GM10266 (cell line): Measurements from ENCODE around the gene APOL5.

Source experiments
- DNase-seq: peaks from one replicate; pipeline ENCODE4 v3.0.0; 2012; ENCODE audit errors: extremely low spot score
- CTCF ChIP-seq: IDR thresholded peaks from 2 replicates; pipeline ENCODE4 v1.5.1; 2012; ENCODE audit warnings: mild to moderate bottlenecking, low read depth; ENCODE audit not compliant: control insufficient read depth, insufficient read depth; ENCODE audit errors: missing control alignments

The APOL5 gene

DNA sequence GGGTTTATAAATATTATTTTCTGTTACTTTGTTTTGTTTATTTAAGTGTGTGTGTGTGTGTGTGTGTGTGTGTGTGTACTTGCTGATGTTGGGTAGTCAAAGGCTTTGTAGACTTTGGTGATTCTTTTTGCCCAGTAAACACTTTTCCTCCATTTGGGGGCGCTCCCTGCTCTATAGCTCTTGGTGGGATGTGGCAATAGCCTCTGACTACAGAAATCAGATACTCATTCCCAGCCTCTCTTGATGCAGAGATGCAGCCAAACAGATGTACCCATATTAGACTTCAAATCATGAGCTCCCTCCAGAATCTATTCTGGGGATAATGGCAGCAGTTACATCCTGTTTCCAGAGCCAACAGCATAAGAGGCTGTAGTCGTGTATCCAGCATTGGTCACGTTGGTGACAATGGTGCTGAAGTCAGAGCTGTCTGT lies 33.4 kb upstream of the APOL5 start:
- no peak for DNase-seq
- no peak for TF ChIP-seq CTCF

DNA sequence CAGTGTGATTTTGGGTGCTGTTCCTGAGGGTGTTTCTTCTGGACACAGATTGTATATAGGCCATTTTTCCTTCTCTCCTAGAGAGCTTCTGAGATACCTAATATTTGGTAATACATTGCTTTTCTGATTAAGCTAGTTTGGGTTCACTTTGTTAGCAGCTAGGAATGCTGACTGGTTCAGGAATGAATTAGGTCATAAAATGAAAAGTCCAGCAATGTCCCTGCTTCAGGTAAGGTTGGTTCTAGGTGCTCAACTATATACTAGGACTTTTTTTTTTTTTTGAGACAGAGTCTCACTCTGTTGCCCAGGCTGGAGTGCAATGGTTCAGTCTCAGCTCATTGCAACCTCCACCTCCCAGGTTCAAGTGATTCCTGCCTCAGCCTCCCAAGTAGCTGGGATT lies 32.9 kb upstream of the APOL5 start:
- no peak for DNase-seq
- no peak for TF ChIP-seq CTCF

DNA sequence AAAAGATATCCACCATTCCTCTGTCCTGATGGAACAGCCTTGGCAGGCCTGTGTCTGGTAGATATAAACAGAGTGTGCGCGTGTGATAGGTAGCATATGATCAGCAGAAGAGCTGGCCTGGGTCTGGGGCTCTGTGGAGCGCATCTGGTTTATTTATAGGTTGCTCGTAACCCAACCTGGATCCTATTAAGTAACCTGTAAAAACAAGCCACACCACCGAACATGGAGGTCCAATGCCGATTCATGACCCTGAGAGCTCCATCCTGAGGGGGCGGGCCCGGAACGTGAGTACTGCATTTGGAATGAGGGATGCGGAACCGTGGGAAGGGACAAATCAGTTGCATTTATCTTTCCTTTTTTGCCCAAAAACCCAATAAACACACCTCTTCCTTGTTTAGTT lies 31.9 kb upstream of the APOL5 start:
- TF ChIP-seq CTCF = no peak

GRCh38 chr22:35686298-35686697 lies 31.4 kb upstream of the APOL5 start:
- TF ChIP-seq CTCF = no peak
- no peak for DNase-seq

More for the DNA sequence above, 31.9 kb upstream of the APOL5 start:
- DNase-seq = no peak

- TF ChIP-seq CTCF = no peak
- DNase-seq = no peak
Observed at GRCh38 chr22:35687461-35687860, 30.2 kb upstream of the APOL5 start.

DNA sequence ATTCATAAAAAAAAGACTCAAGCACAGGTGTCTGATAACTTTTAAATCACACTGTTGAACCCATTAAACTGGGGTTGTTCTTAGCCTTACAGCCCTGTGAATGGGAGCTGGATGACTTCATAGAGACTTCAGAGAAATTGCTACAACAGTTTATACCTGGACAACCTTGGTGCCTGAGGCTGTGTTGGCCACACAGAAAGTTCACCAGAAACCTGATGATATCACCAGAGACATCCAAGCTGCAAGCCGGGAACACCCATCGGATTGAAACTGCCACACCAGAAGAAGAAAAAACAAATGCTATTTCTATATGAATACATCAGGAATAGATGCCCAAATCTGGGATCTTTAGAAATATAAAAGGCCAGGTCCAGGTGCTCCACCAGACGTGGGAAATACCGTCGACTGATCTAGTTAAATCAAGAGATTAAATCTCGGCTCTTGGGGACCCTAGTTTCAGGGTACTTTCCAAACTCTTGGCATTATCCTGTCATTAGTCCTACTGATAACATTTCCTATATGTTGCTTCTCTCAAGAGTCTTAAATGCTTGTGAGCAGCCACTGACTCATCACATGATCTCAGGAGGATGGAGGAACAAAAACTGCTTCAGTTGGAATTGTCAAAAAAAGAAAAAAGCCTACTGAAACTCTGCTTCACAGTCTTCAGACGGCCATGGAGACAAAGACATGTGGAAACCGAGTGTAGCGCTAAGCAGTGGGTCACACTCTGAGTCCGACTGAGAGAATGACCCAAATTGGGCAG lies 28.6 kb upstream of the APOL5 start:
- DNase-seq = no peak
- no peak for TF ChIP-seq CTCF

GRCh38 chr22:35690001-35690400 lies 27.7 kb upstream of the APOL5 start:
- TF ChIP-seq CTCF = no peak
- DNase-seq = no peak
